T-cell (primary cell): ENCODE results near the gene BSND. TPM values are rescaled to one million over a fixed set of nuclear protein-coding genes. Genes with fewer than 3 reads are reported as not detected.
A peak's percentile ranks its signal among the peaks of the same experiment; 100 is the strongest.

Experiments
- ATAC-seq, 4 experiments: fragments of 200-7000 bp in 3 of 4; fragments of 150-1000 bp in 1 of 4; cut with Tn5 transposase; replicated peaks in 1 of 4; 1 replicate in 3 of 4; 2 replicates in 1 of 4; pipeline ENCODE4 v1.10.0; 2021; ENCODE audit warnings: moderate library complexity in 3 of 4, mild to moderate bottlenecking in 2 of 4, moderate number of reproducible peaks in 1 of 4
- CTCF ChIA-PET, 2 donors: fragments of 300-600 bp; sonication (Branson Sonifier 250); formaldehyde crosslinking; loops; one replicate each; lab custom pipeline; 2022; ENCODE audit warnings: antibody characterized with exemption in 2 of 2; lab: Charles Lee
- POLR2A ChIA-PET, 2 donors: fragments of 300-600 bp; sonication (Branson Sonifier 250); formaldehyde crosslinking; loops; one replicate each; lab custom pipeline; 2022; ENCODE audit warnings: antibody characterized with exemption in 2 of 2; lab: Charles Lee
- DNase-seq, 35 experiments: peaks; one replicate each; pipeline versions ENCODE4 v3.0.0 to v3.0.0-alpha.2; 2013 to 2023
- H3K27ac ChIP-seq: one replicate; pipeline ENCODE4 v1.5.1; 2013; ENCODE audit warnings: low read length
- H3K27me3 ChIP-seq, 2 experiments: replicated peaks in 1 of 2; 1 replicate in 1 of 2; 2 replicates in 1 of 2; pipeline versions ENCODE4 v1.6.1 to v1.7.0; 2013; ENCODE audit warnings: low read length in 1 of 2, mixed read lengths in 1 of 2; ENCODE audit not compliant: control insufficient read depth in 2 of 2, insufficient read depth in 2 of 2; ENCODE audit errors: extremely low read depth in 1 of 2
- H3K36me3 ChIP-seq, 2 donors: 1 replicate in 1 of 2; 2 replicates in 1 of 2; pipeline versions ENCODE4 v1.6.1 to v1.7.0; 2013; ENCODE audit warnings: low read length in 1 of 2; ENCODE audit not compliant: control insufficient read depth in 2 of 2, insufficient read depth in 1 of 2; ENCODE audit errors: extremely low read depth in 1 of 2
- H3K4me1 ChIP-seq, 2 experiments: 1 replicate in 1 of 2; 2 replicates in 1 of 2; pipeline versions ENCODE4 v1.6.1 to v1.7.0; 2013; ENCODE audit warnings: low read length in 2 of 2, mixed read lengths in 1 of 2; ENCODE audit not compliant: insufficient read depth in 2 of 2, control insufficient read depth in 1 of 2; ENCODE audit errors: extremely low read depth in 1 of 2
- H3K4me3 ChIP-seq, 2 donors: 1 replicate in 1 of 2; 2 replicates in 1 of 2; pipeline versions ENCODE4 v1.5.1 to v1.7.0; 2013; ENCODE audit warnings: mild to moderate bottlenecking in 2 of 2, low read length in 1 of 2, moderate library complexity in 1 of 2; ENCODE audit not compliant: control insufficient read depth in 1 of 2; ENCODE audit errors: extremely low read depth in 1 of 2
- H3K9me3 ChIP-seq: 2 replicates; pipeline ENCODE4 v1.7.0; 2013
- H3K27ac Mint-ChIP-seq, 2 donors: one replicate each; pipeline ENCODE4 v1.8.0; 2020 to 2021; ENCODE audit warnings: mild to moderate bottlenecking in 2 of 2, mixed read lengths in 2 of 2
- H3K27me3 Mint-ChIP-seq, 2 donors: one replicate each; pipeline ENCODE4 v1.8.0; 2021 to 2022; ENCODE audit warnings: mixed read lengths in 2 of 2
- H3K36me3 Mint-ChIP-seq: one replicate; pipeline ENCODE4 v1.8.0; 2021; ENCODE audit warnings: mixed read lengths
- H3K4me1 Mint-ChIP-seq, 3 donors: one replicate each; pipeline ENCODE4 v1.8.0; 2020 to 2022; ENCODE audit warnings: mixed read lengths in 3 of 3, mild to moderate bottlenecking in 1 of 3
- H3K4me3 Mint-ChIP-seq, 3 donors: one replicate each; pipeline ENCODE4 v1.8.0; 2020 to 2022; ENCODE audit warnings: mild to moderate bottlenecking in 3 of 3, mixed read lengths in 3 of 3, moderate library complexity in 3 of 3
- H3K9me3 Mint-ChIP-seq, 3 donors: one replicate each; pipeline ENCODE4 v1.8.0; 2020 to 2022; ENCODE audit warnings: mixed read lengths in 3 of 3
- WGBS: methylation state at CpG from one replicate; pipeline ENCODE4 v1.1.5; 2013; ENCODE audit warnings: missing lambda C conversion rate; ENCODE audit not compliant: insufficient coverage; 5-methylcytosine and 5-hydroxymethylcytosine counted together
- total RNA-seq, 35 experiments: library from RNA in 6 of 35; stranded (reverse) in 6 of 35; fragments of 120-200 nt in 1 of 35; gene quantifications; one replicate each; pipeline versions ENCODE4 v1.2.1 to v1.2.4 and lab custom pipeline; 2013 to 2026

The BSND gene
- total RNA-seq, 5 donors from 2014 or later (not counting 1 experiment from before 2014, with no cell fraction given) = not detected

- peaks cover 1 to 8% of the 10 kb centered on the region in 2 donors for H3K27me3 Mint-ChIP-seq
- ATAC-seq (no peak), DNase-seq (no peak)
- CTCF ChIA-PET = interaction anchor here in 1 of 2 donors (0.6 kb wide), 1 partner anchor 1024 kb away, joined by 3 read pairs; no protein-coding TSS in a partner anchor
- POLR2A ChIA-PET = no interaction called here
- Histone ChIP-seq H3K4me3 (no peak overlapping the region), H3K9me3 (no peaks in the 10 kb centered on the region), H3K27ac (no peak overlapping the region), H3K27me3 (peaks cover 0 to 16% of the 10 kb centered on the region in 2 experiments), H3K4me1 (no peaks in the 10 kb centered on the region), H3K36me3 (no peaks in the 10 kb centered on the region)
- H3K9me3 Mint-ChIP-seq = no peaks in the 10 kb centered on the region
- H3K4me3 Mint-ChIP-seq = no peak overlapping the region
- no peak overlapping the region for H3K27ac Mint-ChIP-seq
- no peaks in the 10 kb centered on the region for H3K4me1 Mint-ChIP-seq
- H3K36me3 Mint-ChIP-seq = no peaks in the 10 kb centered on the region
- WGBS = 78% methylated on average over 8 of the region's 9 CpGs
These were observed 50.7 kb downstream of the BSND start for GRCh38 chr1:55049271-55049913.

GRCh38 chr1:55049914-55050278, 51.2 kb downstream of the BSND start:
- ChIA-PET CTCF (no interaction called here), POLR2A (no interaction called here)
- WGBS = 86% methylated on average over 7 of the region's 9 CpGs
- Histone ChIP-seq H3K36me3 (no peaks in the 10 kb centered on the region), H3K4me1 (no peaks in the 10 kb centered on the region), H3K27me3 (peaks cover 0 to 16% of the 10 kb centered on the region in 2 experiments), H3K4me3 (no peak overlapping the region), H3K9me3 (no peaks in the 10 kb centered on the region), H3K27ac (no peak overlapping the region)
- DNase-seq = no peak
- H3K27ac Mint-ChIP-seq = no peak overlapping the region
- H3K36me3 Mint-ChIP-seq = no peaks in the 10 kb centered on the region
- peaks cover 0 to 8% of the 10 kb centered on the region in 2 donors for H3K27me3 Mint-ChIP-seq
- no peaks in the 10 kb centered on the region for H3K4me1 Mint-ChIP-seq
- ATAC-seq = no peak
- no peaks in the 10 kb centered on the region for H3K9me3 Mint-ChIP-seq
- H3K4me3 Mint-ChIP-seq = no peak overlapping the region

GRCh38 chr1:55050283-55050682, 51.5 kb downstream of the BSND start:
- peaks cover 0 to 8% of the 10 kb centered on the region in 2 donors for H3K27me3 Mint-ChIP-seq
- no peak for ATAC-seq
- H3K9me3 ChIP-seq = no peaks in the 10 kb centered on the region
- no peak overlapping the region for H3K27ac ChIP-seq
- H3K4me1 ChIP-seq = no peaks in the 10 kb centered on the region
- H3K4me3 ChIP-seq = no peak overlapping the region
- ChIA-PET CTCF (no interaction called here), POLR2A (no interaction called here)
- no peaks in the 10 kb centered on the region for H3K36me3 ChIP-seq
- DNase-seq = no peak
- H3K4me3 Mint-ChIP-seq = no peak overlapping the region
- 48% methylated on average over 3 of the region's 9 CpGs for WGBS
- H3K4me1 Mint-ChIP-seq = no peaks in the 10 kb centered on the region
- peaks cover 0 to 16% of the 10 kb centered on the region in 2 experiments for H3K27me3 ChIP-seq
- no peaks in the 10 kb centered on the region for H3K9me3 Mint-ChIP-seq
- H3K36me3 Mint-ChIP-seq = no peaks in the 10 kb centered on the region
- no peak overlapping the region for H3K27ac Mint-ChIP-seq

- Histone ChIP-seq H3K27ac (no peak overlapping the region), H3K4me1 (no peaks in the 10 kb centered on the region), H3K4me3 (no peak overlapping the region), H3K36me3 (no peaks in the 10 kb centered on the region), H3K27me3 (peaks cover 0 to 16% of the 10 kb centered on the region in 2 experiments), H3K9me3 (no peaks in the 10 kb centered on the region)
- Mint-ChIP-seq H3K27me3 (peaks cover 0 to 8% of the 10 kb centered on the region in 2 donors), H3K27ac (no peak overlapping the region), H3K4me1 (no peaks in the 10 kb centered on the region), H3K9me3 (no peaks in the 10 kb centered on the region), H3K36me3 (no peaks in the 10 kb centered on the region), H3K4me3 (no peak overlapping the region)
- 94% methylated on average over 5 of the region's 5 CpGs for WGBS
- ChIA-PET POLR2A (no interaction called here), CTCF (no interaction called here)
- ATAC-seq (no peak), DNase-seq (no peak)
These were observed 52.4 kb downstream of the BSND start for GRCh38 chr1:55051169-55051568.

DNA sequence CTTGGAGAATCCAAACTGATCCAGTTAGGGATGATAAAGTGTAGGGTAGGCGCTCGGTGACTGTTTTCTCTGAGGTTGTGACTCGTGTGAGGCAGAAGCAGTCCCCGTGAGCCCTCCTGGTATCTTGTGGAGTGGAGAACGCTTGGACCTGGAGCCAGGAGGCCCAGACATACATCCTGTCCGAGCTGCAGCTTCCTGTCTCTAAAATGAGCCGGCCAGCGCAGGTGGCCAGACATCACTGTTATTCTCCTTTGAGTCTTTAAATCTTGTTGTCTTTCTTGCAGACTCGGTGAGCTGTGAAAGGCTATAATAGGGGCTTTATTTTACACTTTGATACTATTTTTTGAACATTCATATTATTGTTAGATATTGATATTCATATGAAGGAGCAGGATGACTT, 52.9 kb downstream of the BSND start:
- H3K27ac Mint-ChIP-seq = no peak overlapping the region

DNA sequence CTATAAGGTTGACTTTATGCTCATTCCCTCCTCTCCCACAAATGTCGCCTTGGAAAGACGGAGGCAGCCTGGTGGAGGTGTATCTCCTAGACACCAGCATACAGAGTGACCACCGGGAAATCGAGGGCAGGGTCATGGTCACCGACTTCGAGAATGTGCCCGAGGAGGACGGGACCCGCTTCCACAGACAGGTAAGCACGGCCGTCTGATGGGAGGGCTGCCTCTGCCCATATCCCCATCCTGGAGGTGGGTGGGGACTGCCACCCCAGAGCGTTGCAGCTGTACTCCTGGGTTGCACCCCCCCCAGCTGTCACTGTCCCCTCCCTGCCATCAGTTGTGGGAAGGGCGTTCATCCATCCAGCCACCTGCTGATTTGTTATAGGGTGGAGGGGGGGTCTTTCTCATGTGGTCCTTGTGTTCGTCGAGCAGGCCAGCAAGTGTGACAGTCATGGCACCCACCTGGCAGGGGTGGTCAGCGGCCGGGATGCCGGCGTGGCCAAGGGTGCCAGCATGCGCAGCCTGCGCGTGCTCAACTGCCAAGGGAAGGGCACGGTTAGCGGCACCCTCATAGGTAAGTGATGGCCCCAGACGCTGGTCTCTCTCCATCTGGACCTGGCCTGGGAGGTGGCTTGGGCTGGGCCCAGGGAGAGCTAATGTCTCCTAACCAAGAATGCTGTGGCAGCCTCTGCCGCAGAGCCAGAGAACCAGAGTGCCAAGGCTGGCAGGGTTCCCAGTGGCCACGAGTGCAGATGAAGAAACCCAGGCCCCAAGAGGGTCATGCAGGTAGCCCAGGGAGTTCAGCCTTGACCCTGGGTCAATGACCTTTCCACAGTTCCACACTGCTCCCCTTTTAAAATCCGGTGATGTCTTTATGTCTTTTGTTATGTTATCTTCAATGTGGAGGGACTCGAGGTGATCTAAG, 53.7 kb downstream of the BSND start:
- ATAC-seq (peak in 1 of 4 experiments; percentile 10), DNase-seq (peak in 1 of 35 experiments; percentile 19)
- CTCF ChIA-PET = no interaction called here
- Histone ChIP-seq H3K27ac (no peak overlapping the region), H3K4me3 (no peak overlapping the region), H3K36me3 (no peaks in the 10 kb centered on the region), H3K9me3 (no peaks in the 10 kb centered on the region), H3K4me1 (no peaks in the 10 kb centered on the region), H3K27me3 (peaks cover 0 to 16% of the 10 kb centered on the region in 2 experiments)
- POLR2A ChIA-PET = no interaction called here
- Mint-ChIP-seq H3K4me3 (no peak overlapping the region), H3K9me3 (no peaks in the 10 kb centered on the region), H3K4me1 (no peaks in the 10 kb centered on the region), H3K27me3 (peaks cover 0 to 3% of the 10 kb centered on the region in 2 donors), H3K27ac (no peak overlapping the region), H3K36me3 (no peaks in the 10 kb centered on the region)
- 93% methylated on average over 15 of the region's 29 CpGs for WGBS

More for the DNA sequence above, 52.9 kb downstream of the BSND start:
- Histone ChIP-seq H3K27me3 (peaks cover 0 to 16% of the 10 kb centered on the region in 2 experiments), H3K9me3 (no peaks in the 10 kb centered on the region), H3K4me3 (no peak overlapping the region), H3K36me3 (no peaks in the 10 kb centered on the region), H3K27ac (no peak overlapping the region), H3K4me1 (no peaks in the 10 kb centered on the region)
- ATAC-seq = no peak
- H3K9me3 Mint-ChIP-seq = no peaks in the 10 kb centered on the region
- CTCF ChIA-PET = no interaction called here
- DNase-seq = no peak
- no peaks in the 10 kb centered on the region for H3K4me1 Mint-ChIP-seq
- WGBS = 61% methylated on average over 4 of the region's 9 CpGs
- H3K4me3 Mint-ChIP-seq = no peak overlapping the region
- POLR2A ChIA-PET = no interaction called here
- no peaks in the 10 kb centered on the region for H3K36me3 Mint-ChIP-seq
- peaks cover 0 to 7% of the 10 kb centered on the region in 2 donors for H3K27me3 Mint-ChIP-seq
